Naive thymus-derived CD4-positive, alpha-beta T cell (primary cell): ENCODE measurements around the gene CARD9. TPM values are rescaled to one million over a fixed set of nuclear protein-coding genes. Genes with fewer than 3 reads are reported as not detected.

Source experiments
- ATAC-seq: fragments of 150-1000 bp; cut with Tn5 transposase; 2 replicates; pipeline ENCODE4 v1.10.0; 2021; ENCODE audit warnings: mild to moderate bottlenecking, moderate library complexity
- CTCF ChIA-PET: fragments of 350-600 bp; sonication (Branson Sonifier 250); formaldehyde crosslinking; loops from one replicate; lab custom pipeline; 2021; ENCODE audit warnings: antibody characterized with exemption; lab: Charles Lee
- POLR2A ChIA-PET: fragments of 350-600 bp; sonication (Branson Sonifier 250); formaldehyde crosslinking; loops from one replicate; lab custom pipeline; 2021; ENCODE audit warnings: antibody characterized with exemption, inconsistent platforms; lab: Charles Lee
- DNase-seq, 9 donors: peaks; one replicate each; pipeline versions ENCODE4 v3.0.0 to v3.0.0-alpha.2; 2020 to 2022; ENCODE audit warnings: mixed read lengths in 1 of 9
- H3K27ac ChIP-seq: one replicate; pipeline ENCODE4 v1.7.0; 2013; ENCODE audit warnings: mild to moderate bottlenecking, low read depth, low read length, moderate library complexity
- H3K27me3 ChIP-seq, 2 donors: one replicate each; pipeline ENCODE4 v1.7.0; 2013; ENCODE audit warnings: low read length in 2 of 2, mild to moderate bottlenecking in 2 of 2, moderate library complexity in 2 of 2; ENCODE audit not compliant: control insufficient read depth in 2 of 2, insufficient read depth in 2 of 2
- H3K36me3 ChIP-seq, 3 experiments: 1 replicate in 2 of 3; 2 replicates in 1 of 3; pipeline ENCODE4 v1.7.0; 2013; ENCODE audit warnings: low read length in 3 of 3, mild to moderate bottlenecking in 3 of 3, moderate library complexity in 1 of 3; ENCODE audit not compliant: insufficient read depth in 3 of 3, control insufficient read depth in 2 of 3
- H3K4me1 ChIP-seq, 2 donors: one replicate each; pipeline ENCODE4 v1.7.0; 2013; ENCODE audit warnings: low read length in 2 of 2, mild to moderate bottlenecking in 2 of 2, moderate library complexity in 1 of 2; ENCODE audit not compliant: control insufficient read depth in 2 of 2, insufficient read depth in 2 of 2
- H3K4me3 ChIP-seq: 2 replicates; pipeline ENCODE4 v1.7.0; 2013; ENCODE audit warnings: mild to moderate bottlenecking, low read length
- H3K9me3 ChIP-seq, 3 experiments: 1 replicate in 2 of 3; 2 replicates in 1 of 3; pipeline ENCODE4 v1.7.0; 2013; ENCODE audit warnings: low read length in 3 of 3; ENCODE audit not compliant: control insufficient read depth in 2 of 3
- H3K27ac Mint-ChIP-seq, 9 donors: one replicate each; pipeline ENCODE4 v1.8.0; 2020 to 2022; ENCODE audit warnings: mixed read lengths in 9 of 9, mild to moderate bottlenecking in 8 of 9, moderate library complexity in 5 of 9, inconsistent platforms in 2 of 9
- H3K27me3 Mint-ChIP-seq, 5 donors: one replicate each; pipeline ENCODE4 v1.8.0; 2021 to 2022; ENCODE audit warnings: mixed read lengths in 5 of 5, mild to moderate bottlenecking in 1 of 5
- H3K36me3 Mint-ChIP-seq, 5 donors: one replicate each; pipeline ENCODE4 v1.8.0; 2020 to 2022; ENCODE audit warnings: mixed read lengths in 5 of 5, mild to moderate bottlenecking in 3 of 5, inconsistent platforms in 1 of 5
- H3K4me1 Mint-ChIP-seq, 7 donors: one replicate each; pipeline ENCODE4 v1.8.0; 2020 to 2022; ENCODE audit warnings: mixed read lengths in 7 of 7, mild to moderate bottlenecking in 3 of 7, inconsistent platforms in 1 of 7
- H3K4me3 Mint-ChIP-seq, 10 donors: one replicate each; pipeline ENCODE4 v1.8.0; 2020 to 2022; ENCODE audit warnings: mild to moderate bottlenecking in 10 of 10, mixed read lengths in 10 of 10, moderate library complexity in 6 of 10, inconsistent platforms in 2 of 10
- H3K9me3 Mint-ChIP-seq, 11 donors: one replicate each; pipeline ENCODE4 v1.8.0; 2020 to 2022; ENCODE audit warnings: mixed read lengths in 11 of 11, mild to moderate bottlenecking in 4 of 11, inconsistent platforms in 1 of 11, moderate library complexity in 1 of 11
- intact Hi-C, 2 donors: fragments of 100-400 bp; cut with micrococcal nuclease; formaldehyde crosslinking; loops; one replicate each; pipeline ENCODE4 v1.15.1; 2023
- polyA plus RNA-seq, 2 donors: library from polyadenylated mRNA; unstranded; fragments of 300-500 nt; fragmentation: Illumina TruSeq; gene quantifications; one replicate each; pipeline ENCODE4 v1.2.3, GENCODE V29; 2021
- total RNA-seq, 6 experiments: library from RNA in 5 of 6; stranded (reverse) in 5 of 6; gene quantifications; 1 replicate in 5 of 6; 2 replicates in 1 of 6; pipeline ENCODE4 v1.2.3 and lab custom pipeline; 2021 to 2026

Gene CARD9, protein sequence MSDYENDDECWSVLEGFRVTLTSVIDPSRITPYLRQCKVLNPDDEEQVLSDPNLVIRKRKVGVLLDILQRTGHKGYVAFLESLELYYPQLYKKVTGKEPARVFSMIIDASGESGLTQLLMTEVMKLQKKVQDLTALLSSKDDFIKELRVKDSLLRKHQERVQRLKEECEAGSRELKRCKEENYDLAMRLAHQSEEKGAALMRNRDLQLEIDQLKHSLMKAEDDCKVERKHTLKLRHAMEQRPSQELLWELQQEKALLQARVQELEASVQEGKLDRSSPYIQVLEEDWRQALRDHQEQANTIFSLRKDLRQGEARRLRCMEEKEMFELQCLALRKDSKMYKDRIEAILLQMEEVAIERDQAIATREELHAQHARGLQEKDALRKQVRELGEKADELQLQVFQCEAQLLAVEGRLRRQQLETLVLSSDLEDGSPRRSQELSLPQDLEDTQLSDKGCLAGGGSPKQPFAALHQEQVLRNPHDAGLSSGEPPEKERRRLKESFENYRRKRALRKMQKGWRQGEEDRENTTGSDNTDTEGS
- total RNA-seq, result 10 to 100 TPM in 1 of 5 experiments, 1 to 10 TPM in 4; 1.1 to 19.9 (median 1.4) TPM
- under 1 TPM; 0.10 to 0.18 TPM for polyA plus RNA-seq
- total RNA-seq (lab: John Stamatoyannopoulos, UW), result not detected

DNA sequence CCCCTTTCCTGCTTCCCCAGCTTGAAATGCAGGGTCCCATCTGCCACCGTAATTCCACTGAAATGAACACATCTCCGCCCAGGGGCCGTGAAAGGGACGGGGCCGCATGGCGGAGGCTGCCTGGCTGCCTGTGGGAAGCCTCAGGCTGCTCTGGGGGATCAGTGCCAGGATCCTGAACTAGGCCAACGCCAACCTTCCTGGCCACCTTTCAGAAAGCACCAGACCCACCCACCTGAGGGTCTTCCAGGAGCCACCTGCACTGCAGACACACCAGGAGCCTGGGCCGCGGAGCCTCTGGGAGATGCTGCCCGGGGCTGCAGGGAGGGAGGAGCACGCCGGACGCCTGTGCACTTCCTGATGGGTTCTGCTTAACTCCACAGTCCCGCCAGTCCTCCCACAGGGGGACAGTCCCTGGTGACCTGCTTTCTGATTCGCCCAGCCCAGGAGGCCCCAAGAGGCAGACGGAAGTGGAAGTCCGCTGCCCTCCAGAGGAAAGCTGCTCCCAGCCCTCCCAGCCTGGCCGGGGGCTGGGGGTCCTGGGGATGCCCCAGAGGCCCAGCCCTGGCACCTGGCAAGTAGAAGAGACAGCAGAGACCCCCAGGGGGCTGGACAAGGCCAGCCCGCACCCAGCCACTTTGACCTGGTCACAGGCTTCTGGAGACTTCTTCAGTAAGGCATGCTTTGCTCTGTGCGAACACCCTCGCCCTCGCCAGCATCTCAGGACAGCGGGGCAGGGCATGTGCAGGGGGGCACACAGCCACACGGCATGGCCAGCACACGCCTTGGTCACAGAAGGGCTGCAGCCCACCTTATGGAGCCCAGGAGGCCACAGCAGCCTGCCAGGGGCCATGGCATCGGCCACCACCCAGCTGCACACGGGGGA lies at the start of gene CARD9:
Gene CARD9, minus strand, starts transcription at position 370 of the 883 bp plus-strand sequence. CDS start 1,591 bp downstream, outside the sequence.
- Histone ChIP-seq H3K36me3 (peaks cover 0 to 8% (median 0%) of the 10 kb centered on the region in 3 experiments), H3K27ac (no peak within 1 kb of the TSS), H3K27me3 (no peaks in the 10 kb centered on the region), H3K9me3 (no peaks in the 10 kb centered on the region), H3K4me1 (no peaks in the 10 kb centered on the region), H3K4me3 (no peak within 1 kb of the TSS)
- ChIA-PET POLR2A (interaction anchor here (1.4 kb wide), 1 partner anchor 10 kb away, joined by 5 read pairs; the partner anchor contains the start of gene DNLZ), CTCF (no interaction called here)
- H3K27ac Mint-ChIP-seq, result no peak within 1 kb of the TSS
- no peaks in the 10 kb centered on the region for H3K9me3 Mint-ChIP-seq
- DNase-seq, result no peak
- H3K4me1 Mint-ChIP-seq, result peaks cover 0 to 2% (median 0%) of the 10 kb centered on the region in 7 donors
- H3K27me3 Mint-ChIP-seq, result no peaks in the 10 kb centered on the region
- no peak within 1 kb of the TSS for H3K4me3 Mint-ChIP-seq
- intact Hi-C loops, result no loop called here
- ATAC-seq, result peak; percentile 79
- no peaks in the 10 kb centered on the region for H3K36me3 Mint-ChIP-seq

DNA sequence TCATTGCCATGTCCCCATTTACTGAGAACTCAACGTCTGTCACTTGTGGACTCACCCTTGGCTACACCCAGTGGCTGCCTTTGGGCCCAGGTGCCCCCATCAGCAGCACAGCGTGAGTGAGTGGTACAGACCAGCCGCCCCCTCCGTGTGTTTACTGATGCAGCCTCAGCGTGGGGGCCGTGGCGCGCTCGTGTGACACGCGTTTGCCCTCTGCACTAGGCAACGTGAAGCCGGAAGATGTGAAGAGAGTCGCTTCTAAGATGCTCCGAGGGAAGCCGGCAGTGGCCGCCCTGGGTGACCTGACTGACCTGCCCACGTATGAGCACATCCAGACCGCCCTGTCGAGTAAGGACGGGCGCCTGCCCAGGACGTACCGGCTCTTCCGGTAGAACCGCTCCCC lies 49.4 kb upstream of the CARD9 start:
- CTCF ChIA-PET, result no interaction called here

DNA sequence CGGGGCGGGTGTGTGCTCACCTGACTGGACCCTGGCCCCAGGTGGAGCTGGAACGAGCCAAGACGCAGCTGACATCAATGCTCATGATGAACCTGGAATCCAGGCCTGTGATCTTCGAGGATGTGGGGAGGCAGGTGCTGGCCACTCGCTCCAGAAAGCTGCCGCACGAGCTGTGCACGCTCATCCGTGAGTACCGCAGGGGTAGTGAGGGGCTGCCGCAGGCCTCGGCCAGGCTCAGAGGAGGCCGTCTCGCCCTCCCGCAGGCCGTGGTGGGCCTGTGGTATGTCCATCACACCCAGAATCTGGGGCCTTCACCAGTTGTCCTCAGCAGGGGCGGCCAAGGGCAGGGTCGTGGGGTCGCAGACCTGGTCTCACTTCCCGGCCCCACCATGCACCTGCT lies 48.3 kb upstream of the CARD9 start:
- Mint-ChIP-seq H3K27ac (no peak overlapping the region), H3K27me3 (no peaks in the 10 kb centered on the region), H3K9me3 (no peaks in the 10 kb centered on the region), H3K4me3 (no peak overlapping the region), H3K4me1 (peaks cover 0 to 2% (median 0%) of the 10 kb centered on the region in 7 donors), H3K36me3 (peaks cover 0 to 18% (median 2%) of the 10 kb centered on the region in 5 donors)
- Histone ChIP-seq H3K27me3 (no peaks in the 10 kb centered on the region), H3K27ac (no peak overlapping the region), H3K4me1 (no peaks in the 10 kb centered on the region), H3K36me3 (peaks cover 0 to 78% (median 20%) of the 10 kb centered on the region in 3 experiments), H3K9me3 (no peaks in the 10 kb centered on the region), H3K4me3 (no peak overlapping the region)
- ChIA-PET POLR2A (no interaction called here), CTCF (no interaction called here)
- ATAC-seq (no peak), DNase-seq (no peak)
- intact Hi-C loops, result no loop called here

More for the DNA sequence above, 49.4 kb upstream of the CARD9 start:
- Histone ChIP-seq H3K27me3 (no peaks in the 10 kb centered on the region), H3K9me3 (no peaks in the 10 kb centered on the region), H3K4me3 (no peak overlapping the region), H3K27ac (no peak overlapping the region), H3K4me1 (no peaks in the 10 kb centered on the region), H3K36me3 (peaks cover 0 to 68% (median 15%) of the 10 kb centered on the region in 3 experiments)
- intact Hi-C loops, result no loop called here
- Mint-ChIP-seq H3K4me3 (no peak overlapping the region), H3K36me3 (peaks cover 0 to 13% (median 2%) of the 10 kb centered on the region in 5 donors), H3K4me1 (peaks cover 0 to 2% (median 0%) of the 10 kb centered on the region in 7 donors), H3K9me3 (no peaks in the 10 kb centered on the region), H3K27ac (no peak overlapping the region), H3K27me3 (no peaks in the 10 kb centered on the region)
- POLR2A ChIA-PET, result no interaction called here
- ATAC-seq, result no peak
- no peak for DNase-seq

DNA sequence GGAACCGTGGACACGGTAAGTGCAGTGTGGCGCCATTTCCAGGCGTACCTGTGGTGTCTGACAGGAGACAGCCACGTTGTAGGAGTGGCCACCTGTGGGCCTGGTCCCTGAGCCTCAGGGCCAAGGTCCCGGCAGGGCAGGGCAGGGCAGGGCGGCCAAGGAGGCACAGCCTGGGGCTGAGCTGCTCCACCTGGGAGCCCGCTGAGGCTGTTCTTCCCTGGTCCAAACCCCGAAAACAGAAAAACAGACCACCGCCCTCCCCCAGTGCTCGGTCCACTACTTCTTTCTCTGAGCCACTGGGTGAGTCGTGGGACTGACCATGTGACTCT lies 45.6 kb upstream of the CARD9 start:
- intact Hi-C loops, result no loop called here

DNA sequence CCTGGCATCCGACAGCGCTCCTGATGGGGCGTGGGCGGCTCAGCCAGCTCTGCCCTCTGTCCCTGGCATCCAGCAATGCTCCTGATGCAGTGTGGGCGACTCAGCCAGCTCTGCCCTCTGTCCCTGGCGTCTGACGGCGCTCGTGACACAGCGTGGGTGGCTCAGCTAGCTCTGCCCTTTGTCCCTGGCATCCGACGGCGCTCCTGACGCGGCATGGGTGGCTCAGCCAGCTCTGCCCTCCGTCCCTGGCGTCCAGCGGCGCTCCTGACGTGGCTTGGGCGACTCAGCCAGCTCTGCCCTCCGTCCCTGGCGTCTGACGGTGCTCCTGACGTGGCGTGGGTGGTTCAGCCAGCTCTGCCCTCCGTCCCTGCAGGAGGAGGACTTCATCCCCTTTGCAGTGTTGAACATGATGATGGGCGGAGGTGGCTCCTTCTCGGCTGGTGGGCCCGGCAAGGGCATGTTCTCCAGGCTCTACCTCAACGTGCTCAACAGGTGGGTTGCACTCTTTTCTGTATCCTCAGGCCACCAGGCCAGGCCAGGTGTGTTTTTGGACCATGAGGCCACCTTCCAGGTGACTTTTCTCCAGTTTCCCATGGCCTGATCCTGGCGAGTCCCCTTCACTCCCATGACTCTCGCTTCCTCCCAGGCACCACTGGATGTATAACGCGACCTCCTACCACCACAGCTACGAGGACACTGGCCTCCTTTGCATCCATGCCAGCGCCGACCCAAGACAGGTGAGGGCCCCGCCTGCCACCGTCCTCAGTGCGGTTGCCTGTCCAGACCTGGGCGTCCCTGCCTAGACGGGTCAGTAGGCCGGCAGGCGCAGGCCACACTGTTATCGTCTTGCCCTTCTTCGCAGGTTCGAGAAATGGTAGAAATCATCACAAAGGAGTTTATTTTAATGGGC lies 45.0 kb upstream of the CARD9 start:
- no peaks in the 10 kb centered on the region for H3K9me3 Mint-ChIP-seq
- DNase-seq, result no peak
- Histone ChIP-seq H3K4me1 (no peaks in the 10 kb centered on the region), H3K27ac (no peak overlapping the region), H3K36me3 (peaks cover 0 to 98% (median 37%) of the 10 kb centered on the region in 3 experiments), H3K9me3 (no peaks in the 10 kb centered on the region), H3K4me3 (no peak overlapping the region), H3K27me3 (no peaks in the 10 kb centered on the region)
- no peak for ATAC-seq
- intact Hi-C loops, result no loop called here
- no peak overlapping the region for H3K4me3 Mint-ChIP-seq
- H3K4me1 Mint-ChIP-seq, result peaks cover 0 to 6% (median 4%) of the 10 kb centered on the region in 7 donors
- peaks cover 3 to 39% (median 11%) of the 10 kb centered on the region in 5 donors for H3K36me3 Mint-ChIP-seq
- H3K27me3 Mint-ChIP-seq, result no peaks in the 10 kb centered on the region
- ChIA-PET POLR2A (no interaction called here), CTCF (no interaction called here)
- no peak overlapping the region for H3K27ac Mint-ChIP-seq

More for the DNA sequence above, 45.6 kb upstream of the CARD9 start:
- no peaks in the 10 kb centered on the region for H3K27me3 Mint-ChIP-seq
- H3K4me1 ChIP-seq, result no peaks in the 10 kb centered on the region
- H3K27ac ChIP-seq, result no peak overlapping the region
- ATAC-seq (no peak), DNase-seq (no peak)
- ChIA-PET POLR2A (interaction anchor here (1.2 kb wide), 1 partner anchor 15 kb away, joined by 3 read pairs; no protein-coding TSS in a partner anchor), CTCF (no interaction called here)
- H3K27ac Mint-ChIP-seq, result no peak overlapping the region
- no peaks in the 10 kb centered on the region for H3K27me3 ChIP-seq
- peaks cover 0 to 98% (median 33%) of the 10 kb centered on the region in 3 experiments for H3K36me3 ChIP-seq
- H3K4me3 ChIP-seq, result no peak overlapping the region
- peaks cover under 1 to 33% (median 7%) of the 10 kb centered on the region in 5 donors for H3K36me3 Mint-ChIP-seq
- H3K9me3 ChIP-seq, result no peaks in the 10 kb centered on the region
- no peak overlapping the region for H3K4me3 Mint-ChIP-seq
- H3K4me1 Mint-ChIP-seq, result peaks cover 0 to 1% (median 0%) of the 10 kb centered on the region in 7 donors
- H3K9me3 Mint-ChIP-seq, result no peaks in the 10 kb centered on the region
